HepG2 (cell line): Measurements from ENCODE around the gene DHRS1. TPM values are rescaled to one million over a fixed set of nuclear protein-coding genes. Genes with fewer than 3 reads are reported as not detected.

ENCODE experiments used
- BORCS8-MEF2B ChIP-seq: sonication (generic); formaldehyde crosslinking; IDR thresholded peaks from 2 replicates; pipeline ENCODE4 v1.8.0; 2022; ENCODE audit warnings: mild to moderate bottlenecking, missing genetic modification reagents
- CHD2 ChIP-seq: IDR thresholded peaks from 2 replicates; pipeline ENCODE4 v1.6.1; 2011; ENCODE audit warnings: low read depth, low read length, improper control_type of control experiment
- ETV6 ChIP-seq: sonication (generic); formaldehyde crosslinking; conservative IDR thresholded peaks from 2 replicates; pipeline ENCODE4 v1.4.0; 2020; ENCODE audit warnings: missing genetic modification reagents
- JDP2 ChIP-seq: sonication (generic); formaldehyde crosslinking; IDR thresholded peaks from 2 replicates; pipeline ENCODE4 v1.8.1; 2022; ENCODE audit warnings: missing genetic modification reagents, borderline replicate concordance
- KLF13 ChIP-seq: sonication (generic); formaldehyde crosslinking; IDR thresholded peaks from 2 replicates; pipeline ENCODE4 v1.4.0; 2020; ENCODE audit warnings: mild to moderate bottlenecking, missing genetic modification reagents
- KLF9 ChIP-seq: IDR thresholded peaks from 2 replicates; pipeline ENCODE4 v1.6.1; 2016; ENCODE audit warnings: low read depth
- MIER2 ChIP-seq: IDR thresholded peaks from 2 replicates; pipeline ENCODE4 v1.6.1; 2016; ENCODE audit warnings: missing biosample characterization, missing genetic modification reagents
- NCOR1 ChIP-seq: fragments of 200-600 bp; sonication (generic); IDR thresholded peaks from 2 replicates; pipeline ENCODE4 v1.7.0; 2017; ENCODE audit warnings: antibody characterized with exemption, low read length, borderline replicate concordance
- NFE2 ChIP-seq: sonication (generic); formaldehyde crosslinking; IDR thresholded peaks from 2 replicates; pipeline ENCODE4 v1.4.0; 2020; ENCODE audit warnings: missing genetic modification reagents
- RELA ChIP-seq: sonication (generic); formaldehyde crosslinking; IDR thresholded peaks from 2 replicates; pipeline ENCODE4 v1.4.0; 2020; ENCODE audit warnings: missing genetic modification reagents
- SRF ChIP-seq: IDR thresholded peaks from 2 replicates; pipeline ENCODE4 v1.6.1; 2011; ENCODE audit warnings: mild to moderate bottlenecking, low read depth, low read length, moderate library complexity
- ZFP36L2 ChIP-seq: sonication (generic); formaldehyde crosslinking; IDR thresholded peaks from 2 replicates; pipeline ENCODE4 v1.4.0; 2020; ENCODE audit warnings: missing genetic modification reagents
- ZNF20 ChIP-seq: sonication (generic); formaldehyde crosslinking; IDR thresholded peaks from 2 replicates; pipeline ENCODE4 v1.4.0; 2020; ENCODE audit warnings: mild to moderate bottlenecking, moderate library complexity, missing genetic modification reagents
- ZNF253 ChIP-seq: sonication (generic); formaldehyde crosslinking; IDR thresholded peaks from 2 replicates; pipeline ENCODE4 v1.8.0; 2022; ENCODE audit warnings: mild to moderate bottlenecking, missing genetic modification reagents, borderline replicate concordance
- ZNF780A ChIP-seq: sonication (generic); formaldehyde crosslinking; IDR thresholded peaks from 2 replicates; pipeline ENCODE4 v1.8.0; 2022; ENCODE audit warnings: mild to moderate bottlenecking, missing genetic modification reagents, moderate library complexity
- ZNF782 ChIP-seq: sonication (generic); formaldehyde crosslinking; IDR thresholded peaks from 2 replicates; pipeline ENCODE4 v1.4.0; 2020; ENCODE audit warnings: missing genetic modification reagents, mild to moderate bottlenecking, borderline replicate concordance
- ZSCAN21 ChIP-seq: sonication (generic); formaldehyde crosslinking; IDR thresholded peaks from 2 replicates; pipeline ENCODE4 v1.8.0; 2022; ENCODE audit warnings: mild to moderate bottlenecking, missing genetic modification reagents, moderate library complexity, borderline replicate concordance
- polyA plus RNA-seq, 8 experiments: library from polyadenylated mRNA; depleted of rRNA in 3 of 8; stranded (reverse) in 7 of 8; unstranded in 1 of 8; fragments of >200 nt; fragmentation: Illumina TruSeq in 4 of 8; extraction: Trizol in 4 of 8; gene quantifications; 2 replicates each; pipeline versions ENCODE4 v1.2.1 to v1.2.3, GENCODE V29; 2011 to 2016; ENCODE audit warnings: low read depth in 4 of 8, missing spikeins in 1 of 8, mixed read lengths in 1 of 8; ENCODE audit not compliant: insufficient read depth in 1 of 8
- total RNA-seq, 5 experiments: library from RNA; depleted of rRNA; stranded (reverse); fragments of >200 nt; fragmentation: Illumina TruSeq; extraction: Trizol; gene quantifications; 2 replicates each; pipeline ENCODE4 v1.2.3, GENCODE V29; 2016; ENCODE audit warnings: low read depth in 1 of 5
- TF ChIP-seq, protein P1 (sequence below): sonication (generic); formaldehyde crosslinking; IDR thresholded peaks from 2 replicates; pipeline ENCODE4 v1.4.0; 2020; ENCODE audit warnings: low read depth, mild to moderate bottlenecking, missing genetic modification reagents
- TF ChIP-seq, protein P2 (sequence below), 2 experiments: sonication (generic) in 1 of 2; formaldehyde crosslinking in 1 of 2; IDR thresholded peaks; 2 replicates each; pipeline versions ENCODE4 v1.5.1 to v1.6.1; 2011 to 2020; ENCODE audit warnings: borderline replicate concordance in 1 of 2, low read depth in 1 of 2, low read length in 1 of 2, mild to moderate bottlenecking in 1 of 2, missing genetic modification reagents in 1 of 2, moderate library complexity in 1 of 2
- TF ChIP-seq, protein P3 (sequence below): IDR thresholded peaks from 2 replicates; pipeline ENCODE4 v1.6.1; 2016; ENCODE audit warnings: missing compliant biosample characterization, missing genetic modification reagents, borderline replicate concordance
- TF ChIP-seq, protein P4 (sequence below): sonication (generic); formaldehyde crosslinking; IDR thresholded peaks from 2 replicates; pipeline ENCODE4 v1.8.1; 2022; ENCODE audit warnings: low read depth, mild to moderate bottlenecking, missing genetic modification reagents

The DHRS1 gene
- total and polyA plus RNA-seq, 2 of the 13 experiments (the other 11 are each of a cell fraction or from before 2014, with no cell fraction given) = 49.8 to 60.8 TPM

DNA sequence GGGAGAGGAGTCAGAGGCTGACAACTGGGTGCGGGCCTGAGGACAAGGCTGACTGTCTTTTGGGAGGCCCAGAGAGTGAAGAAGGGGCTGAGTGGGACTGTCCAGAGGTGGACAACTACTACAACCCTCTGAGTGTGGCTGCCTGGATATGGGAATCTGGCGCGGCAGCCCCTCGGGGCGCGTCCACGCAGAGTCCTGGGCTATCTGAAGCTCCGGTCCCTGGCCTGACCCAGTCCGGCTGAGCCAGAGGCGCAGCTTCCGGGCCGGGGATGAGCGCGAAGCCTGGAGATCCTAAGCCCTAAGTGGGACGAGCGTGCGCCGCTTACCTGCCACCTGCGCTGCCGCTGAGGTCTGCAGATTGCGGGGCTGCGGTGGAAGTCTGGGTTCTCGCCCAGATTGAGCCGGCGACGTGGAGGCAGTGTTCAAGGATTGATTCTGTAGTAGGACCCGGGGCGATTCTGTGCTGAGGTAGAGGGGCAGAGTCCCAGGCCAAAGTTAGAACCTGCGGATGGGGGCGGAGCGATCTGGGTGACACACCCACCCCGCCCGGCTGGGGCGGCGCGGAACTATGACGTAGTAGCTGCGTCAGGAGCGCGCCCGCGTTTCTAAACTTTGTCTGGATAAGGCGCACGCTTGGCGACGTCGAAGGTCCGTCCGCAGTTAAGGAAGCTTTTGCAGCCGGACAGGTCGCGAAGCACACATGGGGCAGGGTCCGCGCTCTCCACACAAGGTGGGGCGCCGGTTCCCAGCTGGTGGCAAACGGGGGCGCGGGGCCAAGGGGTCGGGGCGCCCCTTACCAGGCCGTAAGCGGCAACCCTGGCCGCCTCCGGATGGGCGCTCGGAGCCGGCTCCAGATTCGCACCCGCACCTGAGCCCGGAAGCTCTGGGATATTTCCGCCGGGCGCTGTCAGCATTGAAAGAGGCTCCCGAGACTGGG lies at the start of gene DHRS1, which contains the start of gene NOP9 (continued):
- peak; percentile 67; the same call in 1 of the 2 replicates for TF ChIP-seq NCOR1
- TF ChIP-seq ZNF780A (CRISPR knock-in tag) = no peak
- peak; percentile 93 for TF ChIP-seq ZNF782 (CRISPR knock-in tag)
- TF ChIP-seq, protein P1, sequence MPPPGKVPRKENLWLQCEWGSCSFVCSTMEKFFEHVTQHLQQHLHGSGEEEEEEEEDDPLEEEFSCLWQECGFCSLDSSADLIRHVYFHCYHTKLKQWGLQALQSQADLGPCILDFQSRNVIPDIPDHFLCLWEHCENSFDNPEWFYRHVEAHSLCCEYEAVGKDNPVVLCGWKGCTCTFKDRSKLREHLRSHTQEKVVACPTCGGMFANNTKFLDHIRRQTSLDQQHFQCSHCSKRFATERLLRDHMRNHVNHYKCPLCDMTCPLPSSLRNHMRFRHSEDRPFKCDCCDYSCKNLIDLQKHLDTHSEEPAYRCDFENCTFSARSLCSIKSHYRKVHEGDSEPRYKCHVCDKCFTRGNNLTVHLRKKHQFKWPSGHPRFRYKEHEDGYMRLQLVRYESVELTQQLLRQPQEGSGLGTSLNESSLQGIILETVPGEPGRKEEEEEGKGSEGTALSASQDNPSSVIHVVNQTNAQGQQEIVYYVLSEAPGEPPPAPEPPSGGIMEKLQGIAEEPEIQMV = peak; percentile 96
- TF ChIP-seq, protein P2, sequence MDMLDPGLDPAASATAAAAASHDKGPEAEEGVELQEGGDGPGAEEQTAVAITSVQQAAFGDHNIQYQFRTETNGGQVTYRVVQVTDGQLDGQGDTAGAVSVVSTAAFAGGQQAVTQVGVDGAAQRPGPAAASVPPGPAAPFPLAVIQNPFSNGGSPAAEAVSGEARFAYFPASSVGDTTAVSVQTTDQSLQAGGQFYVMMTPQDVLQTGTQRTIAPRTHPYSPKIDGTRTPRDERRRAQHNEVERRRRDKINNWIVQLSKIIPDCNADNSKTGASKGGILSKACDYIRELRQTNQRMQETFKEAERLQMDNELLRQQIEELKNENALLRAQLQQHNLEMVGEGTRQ (IDR thresholded peaks at IDR 0.05; ENCODE audit: low read depth, low read length) = peak; percentile 6; the same call in 1 of the 2 replicates
- TF ChIP-seq, protein P2 (CRISPR knock-in tag; IDR thresholded peaks at IDR 0.05; ENCODE audit: borderline replicate concordance) = no peak
- TF ChIP-seq JDP2 = no peak
- TF ChIP-seq CHD2 = peak; percentile 34
- TF ChIP-seq NFE2 = no peak; the same call in 1 of the 2 replicates
- TF ChIP-seq ZNF20 (CRISPR knock-in tag) = no peak
- TF ChIP-seq KLF13 (CRISPR knock-in tag) = peak; percentile 48; the same call in 1 of the 2 replicates
- TF ChIP-seq, protein P3, sequence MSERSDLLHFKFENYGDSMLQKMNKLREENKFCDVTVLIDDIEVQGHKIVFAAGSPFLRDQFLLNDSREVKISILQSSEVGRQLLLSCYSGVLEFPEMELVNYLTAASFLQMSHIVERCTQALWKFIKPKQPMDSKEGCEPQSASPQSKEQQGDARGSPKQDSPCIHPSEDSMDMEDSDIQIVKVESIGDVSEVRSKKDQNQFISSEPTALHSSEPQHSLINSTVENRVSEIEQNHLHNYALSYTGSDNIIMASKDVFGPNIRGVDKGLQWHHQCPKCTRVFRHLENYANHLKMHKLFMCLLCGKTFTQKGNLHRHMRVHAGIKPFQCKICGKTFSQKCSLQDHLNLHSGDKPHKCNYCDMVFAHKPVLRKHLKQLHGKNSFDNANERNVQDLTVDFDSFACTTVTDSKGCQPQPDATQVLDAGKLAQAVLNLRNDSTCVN (CRISPR knock-in tag) = peak; percentile 92
- peak; percentile 41 for TF ChIP-seq RELA (CRISPR knock-in tag)
- peak; percentile 100 for TF ChIP-seq KLF9 (CRISPR knock-in tag)
- peak; percentile 86 for TF ChIP-seq MIER2
- TF ChIP-seq, protein P4, sequence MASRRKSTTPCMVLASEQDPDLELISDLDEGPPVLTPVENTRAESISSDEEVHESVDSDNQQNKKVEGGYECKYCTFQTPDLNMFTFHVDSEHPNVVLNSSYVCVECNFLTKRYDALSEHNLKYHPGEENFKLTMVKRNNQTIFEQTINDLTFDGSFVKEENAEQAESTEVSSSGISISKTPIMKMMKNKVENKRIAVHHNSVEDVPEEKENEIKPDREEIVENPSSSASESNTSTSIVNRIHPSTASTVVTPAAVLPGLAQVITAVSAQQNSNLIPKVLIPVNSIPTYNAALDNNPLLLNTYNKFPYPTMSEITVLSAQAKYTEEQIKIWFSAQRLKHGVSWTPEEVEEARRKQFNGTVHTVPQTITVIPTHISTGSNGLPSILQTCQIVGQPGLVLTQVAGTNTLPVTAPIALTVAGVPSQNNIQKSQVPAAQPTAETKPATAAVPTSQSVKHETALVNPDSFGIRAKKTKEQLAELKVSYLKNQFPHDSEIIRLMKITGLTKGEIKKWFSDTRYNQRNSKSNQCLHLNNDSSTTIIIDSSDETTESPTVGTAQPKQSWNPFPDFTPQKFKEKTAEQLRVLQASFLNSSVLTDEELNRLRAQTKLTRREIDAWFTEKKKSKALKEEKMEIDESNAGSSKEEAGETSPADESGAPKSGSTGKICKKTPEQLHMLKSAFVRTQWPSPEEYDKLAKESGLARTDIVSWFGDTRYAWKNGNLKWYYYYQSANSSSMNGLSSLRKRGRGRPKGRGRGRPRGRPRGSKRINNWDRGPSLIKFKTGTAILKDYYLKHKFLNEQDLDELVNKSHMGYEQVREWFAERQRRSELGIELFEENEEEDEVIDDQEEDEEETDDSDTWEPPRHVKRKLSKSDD (CRISPR knock-in tag) = peak; percentile 97
- TF ChIP-seq ZFP36L2 = peak; percentile 85; the same call in 1 of the 2 replicates
- TF ChIP-seq BORCS8-MEF2B (CRISPR knock-in tag) = peak; percentile 95
- TF ChIP-seq ETV6 = peak; percentile 75
- peak; percentile 98 for TF ChIP-seq ZSCAN21 (CRISPR knock-in tag)
- TF ChIP-seq SRF = peak; percentile 94
- peak; percentile 80; the same call in 1 of the 2 replicates for TF ChIP-seq ZNF253
